Neural cell (in vitro differentiated cells): ENCODE measurements around the gene MTFP1. TPM values are rescaled to one million over a fixed set of nuclear protein-coding genes. Genes with fewer than 3 reads are reported as not detected.
A peak's percentile ranks its signal among the peaks of the same experiment; 100 is the strongest.

ENCODE experiments used
- H2AFZ ChIP-seq: fragments of 200-600, 300-800 bp; sonication (generic), shearing (Covaris generic); 2 replicates; pipeline ENCODE4 v1.6.0; 2014; ENCODE audit warnings: low read depth, mild to moderate bottlenecking, antibody characterized with exemption, low read length, moderate library complexity
- H3F3A ChIP-seq: fragments of 200-600 bp; shearing (Covaris generic); 2 replicates; pipeline ENCODE4 v1.6.1; 2016; ENCODE audit warnings: mild to moderate bottlenecking, moderate library complexity, mixed read lengths, antibody characterized with exemption, low read length; ENCODE audit not compliant: insufficient read depth, poor library complexity, severe bottlenecking
- H3K27ac ChIP-seq: fragments of 200-600, 300-800 bp; sonication (generic), shearing (Covaris generic); 2 replicates; pipeline ENCODE4 v1.5.1; 2014; ENCODE audit warnings: mild to moderate bottlenecking, low read length, moderate library complexity
- H3K27me3 ChIP-seq: fragments of 300-800, 200-600 bp; sonication (generic), shearing (Covaris generic); 2 replicates; pipeline ENCODE4 v1.6.0; 2014; ENCODE audit warnings: mild to moderate bottlenecking, low read depth, low read length, moderate library complexity; ENCODE audit not compliant: insufficient read depth
- H3K36me3 ChIP-seq: fragments of 300-800, 200-600 bp; sonication (generic), shearing (Covaris generic); 2 replicates; pipeline ENCODE4 v1.5.1; 2014; ENCODE audit warnings: mild to moderate bottlenecking, antibody characterized with exemption, low read length, moderate library complexity; ENCODE audit not compliant: insufficient read depth
- H3K4me2 ChIP-seq: fragments of 300-800, 200-600 bp; sonication (generic), shearing (Covaris generic); 2 replicates; pipeline ENCODE4 v1.6.0; 2014; ENCODE audit warnings: mild to moderate bottlenecking, low read length
- H3K4me3 ChIP-seq: fragments of 300-800, 200-600 bp; sonication (generic), shearing (Covaris generic); 2 replicates; pipeline ENCODE4 v1.5.1; 2014; ENCODE audit warnings: mild to moderate bottlenecking, low read length, moderate library complexity
- H3K79me2 ChIP-seq: fragments of 200-600 bp; shearing (Covaris generic); replicated peaks from 2 replicates; pipeline ENCODE4 v1.6.0; 2014; ENCODE audit warnings: mild to moderate bottlenecking, low read length, moderate library complexity; ENCODE audit not compliant: insufficient read depth
- H3K9ac ChIP-seq: fragments of 300-800, 200-600 bp; sonication (generic), shearing (Covaris generic); 2 replicates; pipeline ENCODE4 v1.6.1; 2016; ENCODE audit warnings: mild to moderate bottlenecking, low read length, mixed read lengths
- H3K9me2 ChIP-seq: fragments of 200-600 bp; shearing (Covaris generic); 2 replicates; pipeline ENCODE4 v1.6.1; 2016; ENCODE audit warnings: mild to moderate bottlenecking, low read length, mixed read lengths; ENCODE audit not compliant: insufficient read depth
- H3K9me3 ChIP-seq: fragments of 200-600, 300-800 bp; sonication (generic), shearing (Covaris generic); 2 replicates; pipeline ENCODE4 v1.6.1; 2016; ENCODE audit warnings: mild to moderate bottlenecking, mixed run types, low read length, moderate library complexity, mixed read lengths
- H4K20me1 ChIP-seq: fragments of 200-600 bp; shearing (Covaris generic); 2 replicates; pipeline ENCODE4 v1.6.1; 2016; ENCODE audit warnings: mild to moderate bottlenecking, mixed run types; ENCODE audit not compliant: insufficient read depth
- CTCF ChIP-seq: fragments of 450-650 bp; IDR thresholded peaks from 2 replicates; pipeline ENCODE4 v1.5.1; 2014; ENCODE audit warnings: antibody characterized with exemption, mild to moderate bottlenecking, moderate library complexity; ENCODE audit not compliant: poor library complexity, severe bottlenecking
- EP300 ChIP-seq: fragments of 450-650 bp; conservative IDR thresholded peaks from 2 replicates; pipeline ENCODE4 v1.6.1; 2014; ENCODE audit warnings: antibody characterized with exemption, mild to moderate bottlenecking, moderate library complexity; ENCODE audit not compliant: poor library complexity, severe bottlenecking
- EZH2 ChIP-seq: fragments of 200-600, 300-800 bp; shearing (Covaris generic), sonication (generic); IDR thresholded peaks from 2 replicates; pipeline ENCODE4 v1.6.1; 2014; ENCODE audit warnings: antibody characterized with exemption, low read length, borderline replicate concordance, mild to moderate bottlenecking; ENCODE audit not compliant: insufficient read depth, poor library complexity, severe bottlenecking
- MXI1 ChIP-seq: fragments of 450-650 bp; conservative IDR thresholded peaks from 2 replicates; pipeline ENCODE4 v1.6.1; 2014; ENCODE audit warnings: antibody characterized with exemption, mild to moderate bottlenecking; ENCODE audit not compliant: poor library complexity, severe bottlenecking
- POLR2AphosphoS5 ChIP-seq: IDR thresholded peaks from 2 replicates; pipeline ENCODE4 v1.6.1; 2012
- RAD21 ChIP-seq: fragments of 450-650 bp; conservative IDR thresholded peaks from 2 replicates; pipeline ENCODE4 v1.6.1; 2014; ENCODE audit warnings: antibody characterized with exemption, mild to moderate bottlenecking, moderate library complexity
- REST ChIP-seq: IDR thresholded peaks from 2 replicates; pipeline ENCODE4 v1.6.1; 2012; ENCODE audit warnings: borderline replicate concordance
- SMC3 ChIP-seq: fragments of 450-650 bp; conservative IDR thresholded peaks from 2 replicates; pipeline ENCODE4 v1.6.1; 2014; ENCODE audit warnings: antibody characterized with exemption, mild to moderate bottlenecking, moderate library complexity; ENCODE audit not compliant: poor library complexity
- TAF1 ChIP-seq: IDR thresholded peaks from 2 replicates; pipeline ENCODE4 v1.6.1; 2012; ENCODE audit warnings: low read depth
- polyA plus RNA-seq: library from polyadenylated mRNA; depleted of rRNA; stranded (reverse); fragments of >200 nt; gene quantifications from 2 replicates; pipeline ENCODE4 v1.2.3, GENCODE V29; 2014

MTFP1 gene
- polyA plus RNA-seq, 1 donor from 2014 or later, result 8.1 TPM

- H3K27me3 ChIP-seq, result no peaks in the 10 kb centered on the region
- peak overlapping the region; percentile 93 for H3K4me3 ChIP-seq
- H3K36me3 ChIP-seq, result no peaks in the 10 kb centered on the region
- peak overlapping the region; percentile 57 for H3K4me2 ChIP-seq
- no peaks in the 10 kb centered on the region for H4K20me1 ChIP-seq
- TF ChIP-seq REST (peak; percentile 4), POLR2AphosphoS5 (no peak)
- H3K27ac ChIP-seq, result no peak overlapping the region
- peak overlapping the region; percentile 66 for H2AFZ ChIP-seq
- H3K9me2 ChIP-seq, result no peaks in the 10 kb centered on the region
- peak overlapping the region; percentile 62 for H3K9ac ChIP-seq
- H3F3A ChIP-seq, result no peaks in the 10 kb centered on the region
- H3K79me2 ChIP-seq, result no peaks in the 10 kb centered on the region
- H3K9me3 ChIP-seq, result no peaks in the 10 kb centered on the region
Observed at GRCh38 chr22:30425327-30425615, 297 bp upstream of the MTFP1 start.

GRCh38 chr22:30426388-30427353 is 1.1 kb downstream of the MTFP1 start:
- no peaks in the 10 kb centered on the region for H3K9me2 ChIP-seq
- H3K4me2 ChIP-seq, result no peak overlapping the region
- H4K20me1 ChIP-seq, result no peaks in the 10 kb centered on the region
- H3K9ac ChIP-seq, result no peak overlapping the region
- no peaks in the 10 kb centered on the region for H3K79me2 ChIP-seq
- peak; percentile 49 for TF ChIP-seq CTCF
- TF ChIP-seq MXI1, result no peak
- peak overlapping the region; percentile 93 for H3K4me3 ChIP-seq
- H2AFZ ChIP-seq, result no peak overlapping the region
- no peaks in the 10 kb centered on the region for H3K36me3 ChIP-seq
- no peak overlapping the region for H3K27ac ChIP-seq
- H3K27me3 ChIP-seq, result no peaks in the 10 kb centered on the region
- H3F3A ChIP-seq, result no peaks in the 10 kb centered on the region
- H3K9me3 ChIP-seq, result no peaks in the 10 kb centered on the region

GRCh38 chr22:30427871-30428270 is 2.3 kb downstream of the MTFP1 start:
- Histone ChIP-seq H3K4me3 (no peak overlapping the region), H3K36me3 (no peaks in the 10 kb centered on the region), H3K9ac (no peak overlapping the region), H3F3A (no peaks in the 10 kb centered on the region), H4K20me1 (no peaks in the 10 kb centered on the region), H3K79me2 (no peaks in the 10 kb centered on the region), H3K9me3 (no peaks in the 10 kb centered on the region), H3K9me2 (no peaks in the 10 kb centered on the region), H2AFZ (no peak overlapping the region), H3K27me3 (no peaks in the 10 kb centered on the region), H3K27ac (no peak overlapping the region), H3K4me2 (no peak overlapping the region)
- TF ChIP-seq REST (no peak), EZH2 (no peak), MXI1 (no peak), EP300 (no peak), POLR2AphosphoS5 (no peak), CTCF (no peak), TAF1 (no peak), SMC3 (no peak), RAD21 (no peak)
